Choroid plexus epithelial cell (primary cell): ENCODE data around the gene PDGFB.

Experiments
- DNase-seq: peaks from one replicate; pipeline ENCODE4 v3.0.0-alpha.2; 2010; ENCODE audit warnings: low read depth
- H3K4me3 ChIP-seq: 2 replicates; pipeline ENCODE4 v1.5.1; 2011; ENCODE audit warnings: low read depth, mild to moderate bottlenecking, control low read depth, low read length, moderate library complexity
- TF ChIP-seq, protein P1 (sequence below): conservative IDR thresholded peaks from 2 replicates; pipeline ENCODE4 v1.5.1; 2011; ENCODE audit warnings: low read depth, mild to moderate bottlenecking, control low read depth, inconsistent platforms, low read length, moderate library complexity

The PDGFB gene

DNA sequence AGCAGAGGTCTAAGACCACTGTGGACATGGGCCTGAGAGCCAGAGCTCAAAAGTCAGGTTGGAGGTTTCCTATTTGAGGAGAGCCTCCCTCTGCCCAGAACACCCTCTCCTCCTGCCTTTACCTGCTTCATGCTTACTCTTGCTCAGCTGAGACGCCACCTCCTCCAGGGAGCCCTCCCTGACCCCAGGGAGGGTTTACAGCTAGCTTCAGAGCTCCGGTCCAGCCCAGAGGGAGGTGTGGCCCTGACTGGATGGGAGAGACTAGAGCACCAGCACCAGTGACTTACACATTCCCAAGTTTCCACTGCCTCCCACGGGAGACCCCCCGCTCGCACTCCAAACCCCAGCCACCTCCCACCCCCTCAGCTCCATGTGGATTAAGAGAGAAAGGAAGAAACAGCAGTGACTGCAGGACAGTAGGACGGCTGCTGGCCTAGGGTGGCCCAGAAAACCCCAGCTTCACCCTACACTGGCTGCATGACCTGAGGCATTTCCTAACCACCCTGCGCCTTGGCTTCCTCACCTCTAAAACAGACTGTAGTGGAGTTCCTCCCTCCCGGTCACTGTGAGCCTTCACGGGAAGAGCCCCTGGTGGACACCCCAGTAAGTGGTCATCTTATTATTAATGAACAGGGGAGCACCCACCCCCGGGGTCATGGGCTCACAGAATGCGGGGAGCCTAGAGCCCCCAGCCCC is 24.5 kb upstream of the PDGFB start:
- H3K4me3 ChIP-seq: no peak overlapping the region
- TF ChIP-seq, protein P1, sequence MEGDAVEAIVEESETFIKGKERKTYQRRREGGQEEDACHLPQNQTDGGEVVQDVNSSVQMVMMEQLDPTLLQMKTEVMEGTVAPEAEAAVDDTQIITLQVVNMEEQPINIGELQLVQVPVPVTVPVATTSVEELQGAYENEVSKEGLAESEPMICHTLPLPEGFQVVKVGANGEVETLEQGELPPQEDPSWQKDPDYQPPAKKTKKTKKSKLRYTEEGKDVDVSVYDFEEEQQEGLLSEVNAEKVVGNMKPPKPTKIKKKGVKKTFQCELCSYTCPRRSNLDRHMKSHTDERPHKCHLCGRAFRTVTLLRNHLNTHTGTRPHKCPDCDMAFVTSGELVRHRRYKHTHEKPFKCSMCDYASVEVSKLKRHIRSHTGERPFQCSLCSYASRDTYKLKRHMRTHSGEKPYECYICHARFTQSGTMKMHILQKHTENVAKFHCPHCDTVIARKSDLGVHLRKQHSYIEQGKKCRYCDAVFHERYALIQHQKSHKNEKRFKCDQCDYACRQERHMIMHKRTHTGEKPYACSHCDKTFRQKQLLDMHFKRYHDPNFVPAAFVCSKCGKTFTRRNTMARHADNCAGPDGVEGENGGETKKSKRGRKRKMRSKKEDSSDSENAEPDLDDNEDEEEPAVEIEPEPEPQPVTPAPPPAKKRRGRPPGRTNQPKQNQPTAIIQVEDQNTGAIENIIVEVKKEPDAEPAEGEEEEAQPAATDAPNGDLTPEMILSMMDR: no peak
- no peak for DNase-seq

DNA sequence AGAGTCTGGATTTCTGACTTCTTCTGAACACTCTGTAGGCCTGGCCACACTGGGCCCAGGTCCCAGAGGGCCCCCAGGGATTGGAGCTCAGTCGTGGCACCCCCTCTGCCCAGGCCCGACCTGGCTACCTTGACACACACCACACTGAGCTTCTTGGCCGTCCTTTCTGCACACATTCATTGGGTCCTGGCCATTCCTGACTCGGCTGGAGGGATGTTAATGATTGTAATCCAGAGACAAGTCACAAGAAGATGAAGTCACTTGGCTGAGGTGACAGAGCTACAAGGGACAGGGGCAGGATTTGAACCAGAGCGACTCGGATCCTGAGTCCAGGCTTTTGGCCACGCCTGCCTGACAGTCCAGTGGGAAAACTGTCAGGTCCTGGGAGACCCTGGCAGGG is 23.9 kb upstream of the PDGFB start:
- TF ChIP-seq, protein P1: no peak
- H3K4me3 ChIP-seq: no peak overlapping the region
- no peak for DNase-seq

DNA sequence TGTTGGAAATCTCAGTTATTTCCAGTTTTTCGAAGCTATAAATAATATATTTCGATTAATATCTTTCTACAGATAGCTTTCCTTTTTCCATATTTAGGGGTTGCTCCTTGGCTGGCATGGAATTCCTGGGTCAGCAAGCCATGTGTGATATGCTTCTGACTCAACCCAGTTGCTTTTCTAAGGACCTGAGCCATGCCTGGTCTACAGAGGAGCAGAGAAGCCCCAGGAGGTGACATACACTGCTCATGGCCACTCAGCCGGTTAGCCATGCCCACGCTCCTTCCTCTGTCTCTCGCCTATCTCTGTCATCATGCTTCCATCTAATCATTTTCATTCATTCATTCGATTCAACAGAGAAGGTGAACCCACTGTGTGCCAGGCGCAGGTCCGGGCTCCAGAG is 23.2 kb upstream of the PDGFB start:
- TF ChIP-seq, protein P1: no peak
- no peak overlapping the region for H3K4me3 ChIP-seq
- DNase-seq: no peak

- TF ChIP-seq, protein P1: no peak
- peak; percentile 63 for DNase-seq
- no peak overlapping the region for H3K4me3 ChIP-seq
Observed at GRCh38 chr22:39266398-39267030, 21.7 kb upstream of the PDGFB start.

- DNase-seq: no peak
- TF ChIP-seq, protein P1: no peak
- no peak overlapping the region for H3K4me3 ChIP-seq
Observed at GRCh38 chr22:39265143-39265886, 20.5 kb upstream of the PDGFB start.

GRCh38 chr22:39264349-39265038 is 19.7 kb upstream of the PDGFB start:
- no peak overlapping the region for H3K4me3 ChIP-seq
- TF ChIP-seq, protein P1: no peak
- DNase-seq: no peak
